Daoy (cell line): ENCODE data around the gene AKT1S1. TPM values are rescaled to one million over a fixed set of nuclear protein-coding genes. Genes with fewer than 3 reads are reported as not detected.
A peak's percentile ranks its signal among the peaks of the same experiment; 100 is the strongest.
"Not testable (repeated sequence)": the region's sequence is repeated elsewhere in the genome, so short reads cannot be mapped to it uniquely, and the experiment has no call there.

Source experiments
- DNase-seq: peaks from one replicate; pipeline ENCODE4 v3.0.0-alpha.2; 2015; ENCODE audit warnings: low read depth
- total RNA-seq: library from RNA; depleted of rRNA; stranded (reverse); fragments of >200 nt; shearing (Covaris generic); gene quantifications from 2 replicates; pipeline ENCODE4 v1.2.3, GENCODE V29; 2014; rRNA removed

The AKT1S1 gene
- total RNA-seq, 1 experiment from 2014 or later, result 10.5 TPM

DNA sequence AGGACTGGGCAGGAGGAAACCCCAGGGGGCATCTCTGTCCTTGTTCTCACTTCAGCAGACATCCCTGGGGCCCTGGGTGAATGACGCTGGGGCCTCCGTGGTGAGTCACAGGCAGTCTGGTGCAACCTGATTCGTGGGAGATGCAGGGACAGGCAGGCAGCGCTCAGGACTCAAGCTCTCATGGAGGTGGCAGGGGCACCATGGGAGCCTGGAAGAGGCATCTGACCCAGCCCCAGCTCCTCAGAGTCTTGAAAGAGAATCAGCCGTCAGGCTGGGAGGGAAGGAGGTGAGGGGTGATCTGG lies 40.2 kb downstream of the AKT1S1 start:
- no peak for DNase-seq

DNA sequence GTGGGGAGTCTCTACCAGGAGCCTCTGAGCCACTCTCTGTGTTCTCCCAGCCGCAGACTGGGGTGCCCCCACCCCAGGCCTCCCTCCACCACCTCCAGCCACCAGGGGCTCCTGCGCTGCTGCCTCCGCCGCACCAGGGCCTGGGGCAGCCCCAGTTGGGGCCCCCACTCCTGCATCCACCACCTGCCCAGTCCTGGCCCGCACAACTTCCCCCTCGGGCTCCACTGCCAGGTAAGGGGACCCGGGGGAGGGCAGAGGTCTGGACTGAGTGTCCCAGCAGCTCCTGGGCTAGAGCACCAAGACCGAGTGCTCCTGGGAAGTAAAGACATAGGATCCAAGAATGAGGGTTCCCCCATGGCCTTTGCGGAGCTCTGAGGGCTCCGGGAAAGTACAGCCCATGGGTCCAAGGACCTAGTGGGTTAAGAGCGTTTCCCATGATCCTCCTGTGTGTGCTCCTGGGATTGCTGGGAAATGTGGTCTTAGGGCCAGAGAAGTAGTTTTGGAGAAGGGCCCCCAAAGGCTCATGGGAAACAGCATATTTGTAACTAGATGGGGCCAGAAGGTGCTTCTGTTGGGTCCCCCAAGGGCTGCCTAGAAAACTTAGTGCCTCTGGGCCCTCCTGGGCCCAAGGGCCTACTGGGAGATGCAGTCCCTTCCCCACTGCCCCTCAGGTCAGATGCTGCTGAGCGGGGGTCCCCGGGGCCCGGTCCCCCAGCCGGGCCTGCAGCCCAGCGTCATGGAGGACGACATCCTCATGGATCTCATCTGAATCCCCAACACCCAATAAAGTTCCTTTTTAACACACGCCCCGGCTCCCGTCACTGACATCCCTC lies 40.8 kb downstream of the AKT1S1 start:
- no peak for DNase-seq

DNA sequence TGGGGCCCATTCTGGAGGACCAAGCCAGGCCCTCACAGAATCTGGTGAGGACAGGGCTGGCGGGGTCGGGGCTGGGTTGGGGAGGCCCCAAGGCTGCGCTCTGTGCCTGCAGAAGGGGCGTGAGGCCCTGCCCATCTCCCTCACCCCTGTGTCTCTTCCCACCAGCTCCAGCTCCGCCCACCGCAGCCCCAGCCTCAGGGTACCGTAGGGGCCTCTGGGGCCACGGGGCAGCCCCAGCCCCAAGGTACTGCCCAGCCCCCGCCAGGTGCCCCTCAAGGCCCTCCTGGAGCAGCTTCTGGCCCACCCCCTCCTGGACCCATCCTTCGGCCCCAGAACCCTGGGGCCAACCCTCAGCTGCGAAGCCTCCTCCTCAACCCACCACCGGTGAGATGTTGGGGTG lies 41.6 kb downstream of the AKT1S1 start:
- DNase-seq, result no peak

DNA sequence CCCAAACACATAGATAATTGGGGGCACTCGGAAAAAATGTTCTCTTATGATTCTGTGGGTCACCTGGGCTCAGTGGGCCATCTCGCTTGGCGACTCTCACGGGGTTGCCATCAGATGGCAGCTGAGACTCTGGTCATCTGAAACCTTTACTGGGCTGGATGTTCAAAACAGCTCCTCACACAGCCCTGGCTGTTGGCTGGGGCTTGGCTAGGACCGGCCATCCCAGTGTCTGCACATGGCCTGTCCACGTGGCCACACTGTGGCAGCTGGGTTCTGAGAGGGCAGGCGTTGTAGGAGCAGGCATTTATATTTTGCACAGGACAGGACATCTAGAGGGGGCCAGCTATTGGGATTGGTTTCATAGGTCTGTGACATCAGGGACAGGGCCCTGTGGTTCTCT lies 43.6 kb downstream of the AKT1S1 start:
- DNase-seq, result no peak

DNA sequence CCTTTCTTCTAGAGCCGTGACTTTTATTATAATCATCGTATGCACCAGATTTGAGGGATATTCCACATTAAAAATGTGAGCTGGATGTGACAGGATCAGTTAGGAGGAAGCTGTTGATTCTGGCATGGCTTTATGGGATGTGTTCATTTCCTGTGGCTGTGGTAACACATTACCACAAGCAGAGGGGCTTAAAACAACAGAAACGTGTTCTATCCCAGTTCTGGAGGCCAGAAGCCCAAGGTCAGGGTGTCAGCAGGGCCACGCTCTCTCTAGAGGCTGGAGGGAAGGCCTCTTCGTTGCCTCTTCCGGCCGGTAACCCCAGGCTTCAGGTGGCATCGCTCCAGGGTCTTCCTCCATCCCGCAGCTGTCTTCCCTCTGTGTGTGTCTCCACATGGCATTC lies 44.6 kb downstream of the AKT1S1 start:
- peak; percentile 51 for DNase-seq

DNA sequence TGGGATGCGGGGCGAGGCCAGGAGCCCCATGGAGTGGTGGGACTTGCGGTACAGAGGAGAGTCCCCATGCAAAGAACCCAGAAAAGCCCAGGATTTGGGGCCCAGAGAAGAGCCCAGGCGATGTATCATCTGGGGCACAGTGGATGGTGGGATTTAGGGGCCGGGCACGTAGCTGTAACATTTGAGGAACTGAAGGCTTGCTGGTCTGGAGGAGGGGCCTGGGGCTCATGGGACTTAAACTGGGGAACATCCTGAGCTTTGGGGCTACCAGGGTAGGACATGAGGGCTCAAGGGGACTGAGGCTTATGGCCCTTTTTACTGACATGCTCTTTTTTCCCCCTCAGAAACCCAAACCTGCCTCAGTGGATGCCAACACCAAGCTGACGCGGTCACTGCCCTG lies 45.6 kb downstream of the AKT1S1 start:
- no peak for DNase-seq

DNA sequence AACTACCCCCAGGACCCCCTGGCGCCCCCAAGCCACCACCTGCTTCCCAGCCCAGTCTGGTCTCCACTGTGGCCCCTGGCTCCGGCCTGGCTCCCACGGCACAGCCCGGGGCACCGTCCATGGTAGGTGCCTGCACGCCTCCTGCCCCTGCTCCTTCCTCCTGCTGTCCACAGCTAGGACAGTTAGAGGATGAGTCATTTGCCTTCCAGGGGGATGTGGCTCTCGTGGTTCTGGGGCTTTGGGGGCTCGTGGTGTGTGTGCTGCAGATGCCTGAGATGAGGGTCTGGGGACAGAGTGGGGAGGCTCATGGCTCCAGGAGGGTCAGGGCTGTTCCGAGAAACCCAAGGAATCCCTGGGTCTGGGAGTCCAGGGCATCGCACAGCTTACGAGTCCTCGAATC lies 46.4 kb downstream of the AKT1S1 start:
- no peak for DNase-seq

DNA sequence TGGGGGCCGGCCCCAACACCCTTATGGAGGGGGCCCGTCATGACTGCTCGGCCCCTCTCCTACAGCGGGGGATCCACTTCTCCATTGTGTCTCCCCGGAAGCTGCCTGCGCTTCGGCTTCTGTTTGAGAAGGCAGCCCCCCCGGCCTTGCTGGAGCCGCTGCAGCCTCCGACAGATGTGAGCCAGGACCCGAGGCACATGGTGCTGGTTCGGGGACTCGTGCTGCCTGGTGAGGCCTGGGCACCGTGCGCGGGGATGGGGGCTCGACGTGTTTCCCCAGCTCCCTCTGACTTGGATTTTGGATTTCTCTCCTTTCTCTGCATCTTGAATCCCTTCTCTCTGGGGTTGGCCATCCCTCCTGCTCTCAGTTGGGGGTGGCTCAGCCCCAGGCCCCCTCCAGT lies 47.4 kb downstream of the AKT1S1 start:
- no peak for DNase-seq

DNA sequence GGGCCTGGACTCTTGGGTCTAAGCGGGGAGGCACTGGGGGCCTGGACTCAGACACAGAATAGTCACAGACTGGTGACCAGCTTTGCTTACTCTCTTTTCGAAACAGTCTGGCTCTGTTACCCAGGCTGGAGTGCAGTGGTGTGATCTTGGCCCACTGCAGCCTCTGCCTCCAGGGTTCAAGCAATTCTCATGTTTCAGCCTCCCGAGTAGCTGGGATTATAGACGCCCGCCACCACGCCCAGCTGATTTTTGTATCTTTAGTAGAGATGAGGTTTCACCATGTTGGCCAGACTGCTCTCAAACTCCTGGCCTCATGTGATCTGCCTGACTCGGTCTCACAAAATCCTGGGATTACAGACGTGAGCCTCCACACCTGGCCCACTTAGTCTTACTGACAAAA lies 48.0 kb downstream of the AKT1S1 start:
- no peak for DNase-seq

DNA sequence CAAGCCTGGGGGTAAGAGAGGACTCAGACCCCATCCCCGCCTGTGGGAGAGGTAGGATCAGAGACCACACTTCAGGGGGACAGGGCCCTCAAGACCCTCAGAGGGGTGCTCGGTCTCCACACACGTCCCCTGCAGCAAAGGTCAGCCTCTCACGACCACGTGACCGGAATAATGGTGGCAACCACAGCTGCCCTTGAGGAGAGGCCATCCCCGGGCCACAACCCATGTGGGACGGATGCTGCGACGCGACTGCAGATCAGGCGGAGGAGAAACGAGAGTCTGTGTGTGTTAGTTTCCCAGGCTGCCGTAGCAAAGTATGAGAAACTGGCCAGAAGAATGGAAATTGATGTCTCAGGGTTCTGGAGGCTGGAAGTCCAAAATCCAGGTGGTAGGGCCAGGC lies 50.1 kb downstream of the AKT1S1 start:
- no peak for DNase-seq

DNA sequence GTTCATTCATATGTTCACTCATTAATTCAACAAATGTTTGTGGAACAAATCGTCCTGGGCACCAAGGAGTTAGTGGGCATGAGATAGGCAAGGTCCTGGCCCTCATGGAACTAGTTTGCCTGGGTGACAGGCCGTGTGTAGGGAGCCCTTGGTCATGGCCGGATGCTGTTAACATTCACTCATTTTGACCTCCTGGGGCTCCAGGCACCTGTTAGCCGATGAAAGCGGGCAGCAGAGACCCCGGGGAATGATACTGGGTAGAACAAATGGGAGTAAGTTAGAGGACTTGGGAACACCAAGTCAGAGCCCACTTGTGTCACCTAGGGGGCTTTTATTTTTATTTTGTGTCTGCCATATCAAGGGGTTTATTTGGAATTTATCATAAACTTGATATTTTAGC lies 52.5 kb downstream of the AKT1S1 start:
- DNase-seq, result no peak

DNA sequence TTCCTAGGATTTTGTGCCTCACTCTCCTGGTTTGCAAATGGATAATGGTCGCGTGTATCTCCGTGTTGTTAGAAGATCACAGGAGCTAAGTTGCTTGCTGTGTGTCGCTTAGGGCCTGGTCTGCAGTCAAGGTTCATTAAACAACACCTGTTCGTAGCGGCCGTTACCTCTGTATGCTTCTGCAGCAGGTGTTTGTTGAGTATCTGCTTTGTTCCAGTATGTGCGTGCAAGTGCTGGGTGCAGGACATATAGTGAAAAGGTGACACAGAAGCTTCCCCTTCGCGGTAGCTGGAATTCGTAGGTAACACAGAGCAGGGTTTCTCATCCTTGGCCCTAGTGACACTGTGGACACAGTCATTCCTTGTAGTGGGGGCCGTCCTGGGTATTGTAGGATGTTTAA lies 53.7 kb downstream of the AKT1S1 start:
- DNase-seq, result no peak

DNA sequence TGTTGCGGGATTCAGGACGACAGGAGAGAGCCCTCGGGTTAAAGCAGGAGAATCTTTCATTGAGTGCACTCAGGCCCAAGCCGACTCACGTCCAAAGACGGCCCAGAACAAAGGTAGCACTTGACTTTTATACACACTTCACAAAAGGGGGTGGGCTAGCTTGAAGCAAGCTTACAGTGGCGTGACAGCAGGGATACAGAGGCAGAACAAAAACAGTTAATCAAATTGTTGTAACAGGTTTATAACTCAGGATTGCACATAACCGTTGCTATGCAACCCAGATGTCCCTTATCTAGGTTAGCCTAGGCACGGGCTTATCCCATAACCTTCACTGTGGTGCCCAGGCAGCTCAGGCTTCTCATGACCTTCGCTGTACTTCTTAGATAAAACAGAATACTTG lies 57.0 kb downstream of the AKT1S1 start:
- DNase-seq, result no peak

DNA sequence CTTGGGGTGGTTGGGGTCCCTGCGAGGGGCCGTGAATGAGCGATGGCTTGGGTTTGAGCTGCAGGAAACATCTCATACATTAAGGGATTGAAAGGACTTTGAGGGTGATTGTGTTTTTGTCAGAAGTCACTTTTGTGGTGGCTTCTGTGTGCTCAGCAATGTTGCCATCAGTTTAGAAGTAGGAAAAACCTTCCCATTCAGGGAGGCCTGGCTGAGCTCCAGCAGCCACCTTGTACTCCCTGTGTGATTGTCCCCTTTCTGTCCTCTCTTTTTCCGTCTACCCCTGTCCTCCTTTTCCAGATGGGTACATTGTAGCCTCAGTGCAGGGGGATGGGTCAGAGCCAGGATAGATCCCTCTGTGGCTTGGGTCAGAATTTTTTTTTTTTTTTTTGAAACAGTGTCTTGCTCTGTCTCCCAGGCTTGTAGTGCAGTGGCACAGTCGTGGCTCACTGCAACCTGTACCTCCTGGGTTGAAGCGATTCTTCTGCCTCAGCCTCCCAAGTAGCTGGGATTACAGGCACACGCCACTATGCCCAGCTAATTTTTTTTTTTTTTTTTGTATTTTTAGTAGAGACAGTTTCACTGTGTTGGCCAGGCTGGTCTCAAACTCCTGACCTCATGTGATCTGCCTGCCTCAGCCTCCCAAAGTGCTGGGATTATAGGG lies 57.6 kb downstream of the AKT1S1 start:
- DNase-seq, result not testable (repeated sequence)

Other genes with a start within 250 kb of the AKT1S1 start
- gene RRAS, start 237.2 kb downstream of the AKT1S1 start, total RNA-seq, result 11.0 and 12.7 TPM in 2 replicates
- gene SCAF1, start 235.1 kb downstream of the AKT1S1 start, total RNA-seq, result 32.5 and 32.8 TPM in 2 replicates
- 88.0 and 110 TPM in 2 replicates for gene IRF3, start 211.5 kb downstream of the AKT1S1 start, total RNA-seq
- gene BCL2L12, start 211.4 kb downstream of the AKT1S1 start, total RNA-seq, result 15.5 and 18.1 TPM in 2 replicates
- gene PRMT1, start 200.1 kb downstream of the AKT1S1 start, total RNA-seq, result 338 and 386 TPM in 2 replicates
- 0.27 and 0.40 TPM in 2 replicates for gene ADM5, start 187.8 kb downstream of the AKT1S1 start, total RNA-seq
- 5.0 and 8.3 TPM in 2 replicates for gene CPT1C, start 186.2 kb downstream of the AKT1S1 start, total RNA-seq
- gene TSKS, start 114.0 kb downstream of the AKT1S1 start, total RNA-seq, result not detected in 2 replicates
- 44.8 and 46.5 TPM in 2 replicates for gene AP2A1, start 110.4 kb downstream of the AKT1S1 start, total RNA-seq
- 9.9 and 20.1 TPM in 2 replicates for gene FUZ, start 64.1 kb downstream of the AKT1S1 start, total RNA-seq
- gene MED25, start 59.1 kb downstream of the AKT1S1 start, total RNA-seq, result 17.8 and 29.9 TPM in 2 replicates
- gene PTOV1, start 26.2 kb downstream of the AKT1S1 start, total RNA-seq, result 61.2 and 67.8 TPM in 2 replicates
- gene PNKP, start 9.8 kb downstream of the AKT1S1 start, total RNA-seq, result 36.9 and 38.4 TPM in 2 replicates
- gene TBC1D17, start 347 bp upstream of the AKT1S1 start, total RNA-seq, result 5.9 and 8.1 TPM in 2 replicates
- gene IL4I1, start 19.5 kb upstream of the AKT1S1 start, total RNA-seq, result 9.1 and 9.3 TPM in 2 replicates
- gene ATF5, start 51.9 kb upstream of the AKT1S1 start, total RNA-seq, result 8.9 and 17.4 TPM in 2 replicates
- gene NUP62, start 52.1 kb upstream of the AKT1S1 start, total RNA-seq, result 92.7 and 95.5 TPM in 2 replicates
- not detected in 2 replicates for gene SIGLEC11, start 83.8 kb upstream of the AKT1S1 start, total RNA-seq
- gene VRK3, start 148.0 kb upstream of the AKT1S1 start, total RNA-seq, result 18.2 and 22.7 TPM in 2 replicates
- gene ZNF473, start 148.7 kb upstream of the AKT1S1 start, total RNA-seq, result 20.0 and 22.2 TPM in 2 replicates